Stimulated activated CD4-positive, alpha-beta T cell treated with anti-CD3 and anti-CD28 coated beads, Interleukin-15, amount 100 ng/mL, for 1 hour (primary cell): ENCODE data around the gene SPP1.
"Not testable (repeated sequence)": the region's sequence is repeated elsewhere in the genome, so short reads cannot be mapped to it uniquely, and the experiment has no call there.

ENCODE experiments used
- DNase-seq, 2 donors: peaks; one replicate each; pipeline ENCODE4 v3.0.0-alpha.2; 2020; ENCODE audit warnings: low read depth in 1 of 2, low spot score in 1 of 2

Gene SPP1

GRCh38 chr4:88021824-88022223 lies 46.3 kb downstream of the SPP1 start:
- no peak for DNase-seq

GRCh38 chr4:88022289-88022688 lies 46.8 kb downstream of the SPP1 start:
- DNase-seq: no peak

- DNase-seq: not testable (repeated sequence)
Measured at GRCh38 chr4:88025868-88026661, 50.6 kb downstream of the SPP1 start.

- no peak for DNase-seq
Measured at GRCh38 chr4:88027611-88028608, 52.4 kb downstream of the SPP1 start.

GRCh38 chr4:88028946-88029345 lies 53.4 kb downstream of the SPP1 start:
- no peak for DNase-seq

- DNase-seq: no peak
Measured at GRCh38 chr4:88029556-88029955, 54.0 kb downstream of the SPP1 start.

- DNase-seq: no peak
Measured at GRCh38 chr4:88030565-88031310, 55.2 kb downstream of the SPP1 start.
